Activated CD4-positive, alpha-beta T cell treated with anti-CD3 and anti-CD28 coated beads, Interleukin-2, amount 50 U/mL, for 24 hours (primary cell): ENCODE results near the gene SYTL4.
A peak's percentile ranks its signal among the peaks of the same experiment; 100 is the strongest.
"Not testable (repeated sequence)": the region's sequence is repeated elsewhere in the genome, so short reads cannot be mapped to it uniquely, and the experiment has no call there.

Source experiments
- DNase-seq, 2 donors: peaks; one replicate each; pipeline ENCODE4 v3.0.0-alpha.2; 2020; ENCODE audit warnings: low read depth in 1 of 2, low spot score in 1 of 2

The SYTL4 gene

DNA sequence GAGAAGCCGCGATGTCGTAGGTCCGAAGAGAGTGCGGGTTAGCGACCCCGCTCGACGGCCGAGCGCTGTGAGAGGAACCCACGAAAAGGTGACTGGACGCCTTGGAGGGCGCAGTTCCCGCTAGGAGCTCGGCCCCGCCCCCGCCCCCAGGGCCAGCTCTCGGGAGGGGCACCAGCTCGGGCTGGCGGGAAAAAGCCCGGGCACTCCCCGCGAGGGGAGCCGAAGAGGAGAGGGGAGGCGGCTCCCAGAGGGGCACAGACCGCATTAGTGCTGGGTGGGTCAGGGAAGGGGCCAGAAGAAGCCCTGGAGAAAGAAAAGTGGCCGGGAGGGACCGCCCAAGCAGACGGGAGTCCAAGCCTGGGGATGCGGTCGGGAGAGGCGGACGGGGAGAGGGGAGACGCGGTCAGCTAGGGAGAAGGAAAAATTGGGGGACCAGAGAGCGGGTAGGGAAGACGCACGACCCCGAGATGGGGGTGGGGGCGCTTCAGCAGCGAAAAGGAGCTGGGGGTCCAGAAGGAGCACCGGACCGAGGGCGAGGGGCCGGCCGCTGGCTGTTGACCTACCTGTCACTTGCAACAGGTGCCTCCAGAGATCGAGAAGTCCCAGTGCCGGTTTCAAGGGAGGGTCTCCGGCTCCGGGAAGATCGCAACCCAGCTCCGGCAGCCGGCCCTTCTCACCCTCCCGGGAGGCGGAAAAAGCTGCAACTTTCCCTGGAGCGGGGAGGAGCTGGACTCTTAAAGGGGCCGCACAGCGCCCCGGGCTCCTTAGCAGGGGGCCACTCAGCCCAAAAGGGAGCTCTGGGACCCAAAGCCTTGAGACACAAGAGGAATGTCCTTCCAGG is at the start of gene SYTL4:
Gene SYTL4 (minus strand): TSS at position 681 of the 841 bp plus-strand sequence. CDS start 30,084 bp downstream, outside the sequence.
- no peak for DNase-seq

DNA sequence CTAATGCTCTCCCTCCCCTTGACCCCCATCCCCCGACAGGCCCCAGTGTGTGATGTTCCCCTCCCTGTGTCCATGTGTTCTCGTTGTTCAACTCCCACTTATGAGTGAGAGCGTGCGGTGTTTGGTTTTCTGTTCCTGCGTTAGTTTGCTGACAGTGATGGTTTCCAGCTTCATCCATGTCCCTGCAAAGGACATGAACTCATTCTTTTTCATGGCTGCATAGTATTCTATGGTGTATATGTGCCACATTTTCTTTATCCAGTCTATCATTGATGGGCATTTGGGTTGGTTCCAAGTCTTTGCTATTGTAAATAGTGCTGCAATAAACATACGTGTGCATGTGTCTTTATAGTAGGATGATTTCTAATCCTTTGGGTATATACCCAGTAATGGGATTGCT is 37.5 kb upstream of the SYTL4 start:
- not testable (repeated sequence) for DNase-seq

DNA sequence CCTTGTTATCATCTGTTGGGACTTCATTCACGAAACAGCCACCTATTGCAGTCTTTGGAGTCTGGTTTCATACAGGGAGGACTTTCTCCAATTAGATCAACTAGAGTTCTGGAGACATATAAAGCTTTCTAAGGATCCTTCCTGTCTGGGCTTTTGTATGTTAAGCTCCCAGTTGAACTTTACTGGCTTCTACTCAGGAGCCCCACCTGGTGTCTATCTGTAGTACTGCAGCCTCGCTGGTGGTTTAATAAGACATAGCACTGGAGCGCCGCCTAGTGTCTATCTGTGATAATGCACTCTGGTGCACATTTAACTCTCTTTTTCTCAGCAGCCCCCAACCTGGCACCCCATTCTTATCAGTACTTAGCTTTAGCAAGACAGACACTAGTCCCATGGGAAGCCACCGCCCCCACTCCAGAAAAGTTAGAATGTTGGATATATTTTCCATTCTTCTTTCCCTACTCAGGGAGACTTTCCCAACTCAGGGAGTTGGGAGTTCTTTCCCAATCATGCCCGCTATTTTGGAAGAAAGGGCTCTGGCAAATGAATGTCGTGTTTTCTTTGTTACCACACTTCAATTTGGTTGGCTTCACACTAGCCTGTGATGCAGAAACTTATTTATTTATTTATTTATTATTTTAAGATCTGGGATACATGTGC is 36.9 kb upstream of the SYTL4 start:
- peak; percentile 67 to 83 for DNase-seq

DNA sequence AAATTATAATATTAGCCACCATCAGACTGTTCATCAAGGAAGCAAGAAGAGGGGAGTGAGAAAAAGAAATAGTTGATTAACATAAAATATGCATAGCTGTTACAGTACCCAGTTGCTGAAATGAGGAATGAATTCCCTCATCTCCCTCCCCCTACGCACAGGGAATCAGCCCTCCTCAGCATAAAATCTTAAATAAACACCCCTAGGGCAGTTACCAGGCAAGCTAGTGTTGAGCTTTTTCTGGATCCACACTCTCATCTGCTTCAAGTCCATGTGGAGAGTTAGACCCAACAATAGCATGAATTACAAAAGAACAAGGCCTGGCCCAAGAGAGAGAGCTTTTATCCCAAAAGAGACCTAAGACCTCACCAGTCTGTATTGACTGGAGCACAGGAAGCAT is 19.0 kb upstream of the SYTL4 start:
- DNase-seq: no peak

DNA sequence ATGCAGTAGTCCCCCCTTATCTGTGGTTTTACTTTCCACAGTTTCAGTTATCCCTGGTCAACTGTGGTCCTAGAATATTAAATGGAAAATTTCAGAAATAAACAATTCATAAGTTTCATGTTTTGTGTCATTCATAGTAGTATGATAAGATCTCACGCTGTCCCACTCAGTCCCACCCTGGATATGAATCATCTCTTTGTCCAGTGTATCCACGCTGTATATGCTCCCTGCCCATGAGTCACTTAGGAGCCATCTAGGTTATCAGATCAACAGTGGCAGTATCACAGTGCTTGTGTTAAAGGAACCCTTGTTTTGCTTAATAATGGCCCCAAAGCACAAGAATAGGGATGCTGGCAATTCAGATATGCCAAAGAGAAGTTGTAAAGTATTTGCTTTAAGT is 16.2 kb upstream of the SYTL4 start:
- DNase-seq: no peak

DNA sequence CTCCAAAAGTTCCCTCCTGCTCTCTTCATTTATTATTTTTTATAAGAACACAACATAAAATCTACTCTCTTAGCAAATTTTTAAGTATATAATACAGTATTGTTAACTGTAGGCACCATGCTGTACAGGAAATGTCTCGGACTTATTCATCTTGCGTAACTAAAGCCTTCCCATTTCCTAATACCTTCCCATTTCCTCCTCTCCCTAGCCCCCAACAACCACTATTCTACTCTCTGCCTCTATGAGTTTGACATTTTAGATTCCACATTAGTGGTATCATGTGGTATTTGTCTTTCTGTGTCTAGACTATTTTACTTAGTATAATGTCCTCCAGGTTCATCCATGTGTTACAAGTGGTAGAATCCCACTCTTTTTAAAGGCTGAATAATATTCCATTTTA is 15.8 kb upstream of the SYTL4 start:
- no peak for DNase-seq

DNA sequence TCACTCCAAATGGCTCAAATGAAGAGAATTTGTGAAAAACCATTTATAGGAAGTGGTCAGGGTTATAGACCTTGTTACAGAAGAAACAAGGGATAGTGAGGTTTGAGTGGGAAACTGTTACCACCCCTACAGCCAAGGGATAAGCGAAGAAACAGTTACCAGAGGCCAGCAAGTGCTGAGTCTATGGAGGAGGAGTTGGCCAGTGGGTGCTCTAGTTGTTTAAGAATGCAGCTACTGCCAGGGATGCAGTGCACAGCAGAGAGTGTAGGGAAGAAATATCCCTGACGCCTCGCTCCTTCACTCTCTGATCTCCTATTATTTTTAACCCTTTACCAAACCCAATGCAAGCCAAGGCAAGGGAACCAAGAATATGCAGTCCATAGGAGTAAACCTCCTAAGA is 15.2 kb upstream of the SYTL4 start:
- no peak for DNase-seq

DNA sequence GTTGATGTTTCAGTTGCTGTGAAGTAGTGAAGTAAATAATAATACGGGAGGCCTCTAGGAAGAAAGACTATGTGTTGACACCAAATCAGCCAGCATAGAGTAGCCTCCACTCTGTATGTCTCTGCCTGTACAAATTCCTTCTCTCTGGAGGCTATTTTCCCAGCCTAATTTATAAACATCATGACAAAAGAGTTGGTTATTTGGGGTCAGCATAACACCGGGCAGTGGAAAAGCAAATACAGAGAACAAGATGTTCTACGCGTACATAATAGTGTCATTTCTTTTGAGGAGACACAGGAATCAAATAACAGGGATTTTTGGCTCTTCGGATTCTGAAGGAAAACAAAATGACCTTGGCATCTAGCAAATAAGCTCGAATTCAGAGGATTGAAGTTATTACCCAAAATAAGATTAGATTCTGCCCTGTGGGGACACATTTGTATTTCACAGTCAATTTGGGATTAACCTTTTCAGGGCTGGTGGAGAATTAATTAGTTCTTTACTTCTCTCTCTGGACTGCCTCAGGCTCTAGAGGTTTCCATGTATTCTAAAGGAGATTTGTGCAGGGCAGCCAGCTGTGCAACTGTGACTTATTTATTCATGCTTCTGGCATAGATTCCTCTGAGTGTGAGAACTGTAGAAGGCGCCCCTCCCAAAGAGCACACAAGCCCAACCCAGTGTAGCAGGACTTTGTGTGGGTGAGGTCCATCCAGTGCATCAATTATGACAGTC is 14.1 kb upstream of the SYTL4 start:
- DNase-seq: no peak

DNA sequence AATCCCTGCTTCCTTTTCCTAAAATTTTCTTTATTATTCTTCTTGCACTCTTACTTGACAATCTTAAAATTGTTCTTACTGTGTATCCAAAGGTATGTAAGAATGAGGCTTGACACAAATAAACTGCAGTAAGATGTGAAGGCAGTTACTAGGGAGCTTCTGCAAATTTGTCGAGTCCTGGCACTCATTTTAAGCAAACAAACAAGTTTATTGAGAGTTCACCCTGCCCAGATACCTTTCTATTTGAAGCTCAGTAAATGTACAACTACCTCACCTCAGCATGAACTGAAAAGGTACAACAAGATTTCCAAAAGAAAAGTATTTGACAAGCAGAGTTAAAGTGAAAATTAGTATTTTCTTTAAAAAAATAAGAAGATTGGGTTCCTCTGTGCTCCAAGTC is 13.3 kb upstream of the SYTL4 start:
- DNase-seq: no peak

DNA sequence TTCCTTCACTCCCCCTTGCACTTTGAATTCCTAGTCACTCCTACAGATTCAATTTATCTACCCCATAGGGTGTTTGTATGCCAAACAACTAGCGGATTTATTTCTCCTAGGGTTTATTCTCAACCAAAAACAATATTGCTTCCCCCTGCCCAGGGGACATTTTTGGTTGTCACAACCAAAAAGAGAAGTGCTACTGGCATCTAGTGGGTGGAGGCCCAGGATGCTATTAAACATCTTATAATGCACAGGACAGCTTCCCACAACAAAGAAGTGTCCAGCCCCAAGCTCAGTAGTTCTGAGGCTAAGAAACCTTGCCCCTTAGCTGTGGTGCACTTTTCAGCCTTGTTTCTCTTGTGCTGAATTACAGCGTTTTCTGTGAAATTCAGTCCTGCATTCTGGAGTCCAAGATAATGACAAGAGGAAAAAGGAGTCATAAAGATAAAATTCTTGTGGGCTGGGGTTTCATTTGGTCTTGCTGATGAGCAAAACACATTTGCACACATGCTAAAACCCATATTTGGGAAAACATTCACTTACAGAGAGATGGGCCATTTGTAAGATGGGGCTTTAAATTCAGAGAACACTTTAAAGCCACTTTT is 11.2 kb upstream of the SYTL4 start:
- DNase-seq: no peak

DNA sequence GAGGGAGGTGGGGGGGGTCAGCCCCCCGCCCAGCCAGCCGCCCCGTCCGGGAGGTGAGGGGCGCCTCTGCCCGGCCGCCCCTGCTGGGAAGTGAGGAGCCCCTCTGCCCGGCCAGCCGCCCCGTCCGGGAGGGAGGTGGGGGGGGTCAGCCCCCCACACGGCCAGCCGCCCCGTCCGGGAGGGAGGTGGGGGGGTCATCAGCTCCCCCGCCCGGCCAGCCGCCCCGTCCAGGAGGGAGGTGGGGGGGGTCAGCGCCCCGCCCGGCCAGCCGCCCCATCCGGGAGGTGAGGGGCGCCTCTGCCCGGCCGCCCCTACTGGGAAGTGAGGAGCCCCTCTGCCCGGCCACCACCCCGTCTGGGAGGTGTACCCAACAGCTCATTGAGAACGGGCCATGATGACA is 7.9 kb downstream of the SYTL4 start:
- DNase-seq: not testable (repeated sequence)

DNA sequence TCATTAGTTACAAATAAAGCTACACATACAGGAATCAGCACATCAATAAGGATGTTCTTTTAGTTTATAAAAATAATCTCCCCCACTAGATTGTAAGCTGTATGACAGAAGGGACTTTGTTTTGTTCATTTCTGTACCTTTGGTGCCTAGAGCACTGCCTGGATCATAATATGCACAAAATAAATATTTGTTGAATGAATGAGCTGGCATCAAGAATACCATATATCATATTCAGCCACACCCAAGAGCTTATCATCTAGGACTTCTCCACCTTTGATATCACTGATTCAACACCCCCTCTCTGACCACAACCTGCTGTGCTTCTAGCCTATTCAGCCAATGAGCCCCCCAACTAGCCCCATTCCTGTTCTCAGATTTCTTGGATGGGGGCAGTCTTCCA is 10.6 kb downstream of the SYTL4 start:
- DNase-seq: no peak

DNA sequence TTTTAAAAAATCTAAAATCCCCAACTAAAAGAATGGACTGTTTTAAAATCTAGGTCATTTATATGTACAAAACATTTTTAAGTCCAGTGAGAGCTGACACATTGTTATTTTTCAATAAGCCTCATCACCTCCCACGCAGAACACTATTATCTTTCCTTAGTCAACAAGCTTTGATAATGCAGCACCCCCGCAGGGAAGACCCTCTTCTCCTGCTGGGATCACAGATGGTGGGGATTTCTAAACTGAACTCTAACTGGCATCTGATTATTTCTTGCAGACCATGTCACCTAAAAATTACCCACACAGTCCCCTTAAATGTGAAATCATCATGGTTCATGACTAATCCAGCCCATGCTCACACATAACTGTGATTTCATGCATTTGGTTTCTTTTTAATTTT is 11.6 kb downstream of the SYTL4 start:
- no peak for DNase-seq

DNA sequence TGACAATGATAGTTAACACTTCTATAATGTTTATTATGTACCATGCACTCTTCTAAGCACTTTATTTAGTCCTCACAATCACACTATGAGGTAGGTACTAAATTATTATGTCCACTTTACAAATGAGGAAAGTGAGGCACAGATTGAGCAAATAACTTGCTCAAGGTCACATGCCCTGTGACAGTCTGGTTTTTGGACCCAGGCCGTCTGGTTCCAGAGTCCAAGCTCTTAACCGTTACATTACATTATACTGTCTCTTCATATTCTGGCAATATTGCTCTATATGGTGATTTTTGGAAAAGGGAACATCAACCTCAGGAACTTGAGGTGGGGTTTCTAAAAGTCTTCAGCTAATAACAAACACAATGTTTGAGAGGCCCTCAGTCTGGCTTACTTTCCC is 12.8 kb downstream of the SYTL4 start:
- DNase-seq: no peak

DNA sequence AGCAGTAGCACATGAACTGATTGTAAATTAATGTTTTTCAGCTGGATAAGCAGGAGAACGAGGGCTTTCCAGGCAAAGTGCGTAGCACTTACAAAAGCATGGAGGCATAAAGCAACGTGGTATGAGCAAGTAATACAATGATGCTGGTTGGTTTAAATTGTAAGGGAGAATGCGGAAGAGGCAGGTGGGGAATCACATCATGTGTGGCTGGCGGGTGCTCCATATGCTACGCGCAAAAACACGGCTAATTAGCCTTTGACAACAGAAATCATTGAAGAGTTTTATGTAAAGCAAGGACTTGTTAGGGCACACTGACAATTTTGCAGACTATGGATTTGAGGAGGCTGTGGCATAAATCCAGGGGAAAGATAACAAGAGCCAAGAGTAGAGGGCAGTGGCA is 14.6 kb downstream of the SYTL4 start:
- DNase-seq: no peak

DNA sequence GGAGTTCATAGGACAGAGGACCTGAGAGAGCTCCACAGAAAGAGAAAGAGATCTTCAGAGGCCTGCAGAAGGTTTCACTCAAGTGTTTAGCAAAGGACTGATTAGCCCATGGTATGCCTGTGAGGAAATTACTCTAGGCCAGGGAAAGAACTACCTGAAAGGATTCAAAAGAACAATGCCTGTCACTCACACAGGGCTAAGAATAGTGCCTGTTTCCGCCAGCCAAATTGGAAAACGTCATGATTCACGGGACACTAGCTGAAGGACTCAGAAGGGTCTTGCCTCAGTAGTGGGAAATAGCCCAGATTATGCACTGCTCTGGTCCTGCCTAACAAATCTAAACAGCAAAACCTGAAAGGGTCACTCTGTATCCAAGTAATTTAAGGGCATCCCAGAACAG is 21.1 kb downstream of the SYTL4 start:
- no peak for DNase-seq

DNA sequence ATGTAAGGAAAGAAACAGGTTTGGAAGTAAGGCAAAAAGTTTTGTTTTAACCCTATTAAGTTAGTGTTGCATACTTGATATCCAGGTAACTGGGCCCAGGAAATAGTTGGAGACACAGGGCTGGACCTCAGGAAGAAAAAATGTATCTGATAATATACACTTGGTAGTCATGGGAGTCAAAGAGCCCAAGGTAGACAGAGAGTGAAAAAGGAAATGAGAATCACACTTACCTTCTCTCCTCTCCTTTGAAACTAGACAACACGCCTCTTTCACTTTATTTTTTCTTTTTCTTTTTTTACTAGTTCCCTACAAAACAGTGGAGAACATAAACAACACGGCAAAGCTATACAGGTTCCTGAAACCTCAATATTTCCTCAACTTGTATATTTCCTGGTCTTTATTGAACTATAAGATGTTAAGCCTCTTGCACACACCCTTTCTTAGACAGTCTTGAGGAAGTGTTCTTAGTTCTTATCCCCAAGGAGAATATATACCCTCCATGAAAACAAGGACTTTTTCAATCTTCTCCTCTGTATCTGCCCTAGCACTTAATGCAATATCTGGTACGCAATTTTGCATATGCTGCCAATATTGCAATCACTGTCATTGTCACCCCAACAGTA is 27.2 kb downstream of the SYTL4 start:
- no peak for DNase-seq

DNA sequence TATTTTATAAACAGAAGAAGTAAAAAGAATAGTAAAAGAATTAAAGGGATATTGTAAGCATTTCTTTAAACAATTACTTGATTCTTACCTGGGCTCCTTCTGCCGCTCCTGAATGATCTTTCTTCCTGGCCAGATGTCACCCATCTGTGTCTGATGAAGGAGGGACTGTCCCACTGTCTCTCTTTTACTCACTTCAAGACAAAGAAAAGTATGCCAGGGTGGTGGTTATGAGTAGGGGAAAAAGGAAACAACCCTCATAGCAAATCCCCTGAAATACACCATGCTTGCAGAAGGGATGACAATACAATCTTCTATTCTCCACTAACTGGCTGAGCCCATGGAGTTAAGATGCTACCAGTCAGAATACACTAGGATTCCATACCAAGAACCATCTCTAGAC is 31.1 kb downstream of the SYTL4 start:
- no peak for DNase-seq

DNA sequence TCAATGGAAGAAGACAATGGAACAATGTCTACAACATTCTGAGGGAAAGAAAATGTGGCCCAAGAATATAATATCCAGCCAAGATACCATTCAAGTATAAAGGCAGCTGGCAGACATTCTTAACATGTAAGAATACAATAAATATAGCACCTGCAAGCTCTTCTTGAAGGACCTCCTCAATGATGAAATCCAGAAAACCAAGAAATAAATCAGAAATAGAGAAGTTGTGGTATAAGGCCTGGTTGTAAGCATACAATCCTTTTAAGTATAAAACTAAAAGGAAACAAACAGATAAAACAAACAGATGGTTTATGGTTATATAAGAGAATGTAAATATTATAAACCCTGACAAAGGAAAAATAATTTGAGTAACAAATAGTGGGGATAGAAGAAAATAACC is 33.4 kb downstream of the SYTL4 start:
- no peak for DNase-seq

DNA sequence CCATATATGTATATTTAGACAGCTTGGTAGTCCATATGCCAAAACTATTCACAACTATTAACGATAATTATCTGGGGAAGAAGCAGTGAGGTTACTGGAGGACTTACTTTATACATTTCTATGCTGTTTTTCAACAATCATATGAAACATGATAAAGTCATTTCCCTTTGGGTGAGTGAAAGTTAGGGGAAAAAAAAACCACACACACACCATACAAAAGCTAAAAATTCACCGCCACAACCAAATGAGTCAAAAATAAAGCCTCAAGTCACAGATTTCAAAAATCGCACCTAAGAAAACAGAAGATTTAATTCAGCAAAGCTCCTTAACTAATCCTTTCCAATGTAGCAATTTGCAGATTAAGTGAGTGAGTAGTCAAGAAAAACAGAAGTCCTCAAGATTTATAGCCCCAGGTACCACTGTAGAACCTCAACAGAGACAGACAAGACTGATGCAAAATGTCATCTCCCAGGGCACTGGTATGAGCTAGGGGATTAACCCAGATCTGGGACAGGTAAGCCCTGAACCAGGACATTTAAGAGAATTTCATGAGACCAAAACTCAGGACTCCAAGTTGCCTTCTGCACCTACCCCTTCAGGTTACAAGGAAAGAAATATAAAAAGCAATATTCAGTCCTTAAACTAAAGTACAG is 35.1 kb downstream of the SYTL4 start:
- no peak for DNase-seq

DNA sequence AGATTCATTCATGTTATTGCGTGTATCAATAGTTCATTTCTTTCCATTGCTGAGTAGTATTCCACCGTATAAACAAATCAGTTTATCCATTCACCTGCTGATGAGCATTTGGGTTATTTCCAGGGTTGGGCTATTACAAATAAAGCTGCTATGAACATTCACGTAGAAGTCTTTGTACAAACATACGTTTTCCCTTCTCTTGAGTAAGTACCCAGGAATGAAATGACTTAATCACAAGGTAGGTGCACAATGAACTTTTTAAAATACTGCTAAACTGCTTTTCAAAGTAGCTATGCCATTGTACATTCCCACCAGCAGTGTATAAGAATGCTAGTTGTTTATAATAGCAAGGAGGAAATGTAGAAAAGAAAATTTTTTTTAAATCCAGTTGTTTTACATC is 35.9 kb downstream of the SYTL4 start:
- DNase-seq: no peak
